OCI-LY7 (cell line): ENCODE results near the gene ELOB. TPM values are rescaled to one million over a fixed set of nuclear protein-coding genes. Genes with fewer than 3 reads are reported as not detected.
A peak's percentile ranks its signal among the peaks of the same experiment; 100 is the strongest.

ENCODE experiments used
- BruUV-seq: library from RNA; stranded (reverse); fragments of 400-500 nt; replicated peaks from 2 replicates; lab custom pipeline; 2021; lab: Mats Ljungman, UMichigan
- CTCF ChIA-PET: fragments of 300-600 bp; sonication (Branson Sonifier 250); formaldehyde crosslinking; loops from one replicate; lab custom pipeline; 2022; ENCODE audit warnings: antibody characterized with exemption; ENCODE audit not compliant: unreplicated experiment; lab: Charles Lee
- POLR2A ChIA-PET: fragments of 300-600 bp; sonication (Branson Sonifier 250); formaldehyde crosslinking; loops from one replicate; lab custom pipeline; 2022; ENCODE audit warnings: antibody characterized with exemption; lab: Charles Lee
- DNase-seq: peaks from one replicate; pipeline ENCODE4 v3.0.0-alpha.2; 2015; ENCODE audit warnings: low spot score
- H2AFZ ChIP-seq: fragments of 200-600 bp; sonication (generic), shearing (Covaris generic); 2 replicates; pipeline ENCODE4 v1.6.1; 2014; ENCODE audit warnings: mild to moderate bottlenecking, antibody characterized with exemption, low read length, moderate library complexity
- H3K27ac ChIP-seq: fragments of 200-600 bp; sonication (generic); 2 replicates; pipeline ENCODE4 v1.5.1; 2014; ENCODE audit warnings: mixed run types, low read depth, mild to moderate bottlenecking, moderate library complexity, low read length, inconsistent platforms; ENCODE audit not compliant: poor library complexity, severe bottlenecking
- H3K36me3 ChIP-seq: fragments of 200-600 bp; sonication (generic); 2 replicates; pipeline ENCODE4 v1.6.1; 2014; ENCODE audit warnings: mild to moderate bottlenecking, antibody characterized with exemption, low read length, moderate library complexity, mixed read lengths; ENCODE audit not compliant: insufficient read depth
- H3K4me1 ChIP-seq: fragments of 200-600 bp; sonication (generic); 2 replicates; pipeline ENCODE4 v1.5.1; 2014; ENCODE audit warnings: mild to moderate bottlenecking, low read length; ENCODE audit not compliant: insufficient read depth, poor library complexity, severe bottlenecking
- H3K4me2 ChIP-seq: fragments of 200-600 bp; sonication (generic); 2 replicates; pipeline ENCODE4 v1.6.1; 2014; ENCODE audit warnings: mild to moderate bottlenecking, low read length
- H3K4me3 ChIP-seq: fragments of 200-600 bp; sonication (generic); 2 replicates; pipeline ENCODE4 v1.5.1; 2014; ENCODE audit warnings: mild to moderate bottlenecking, low read depth, low read length; ENCODE audit not compliant: poor library complexity, severe bottlenecking
- H3K79me2 ChIP-seq: fragments of 200-600 bp; sonication (generic); 2 replicates; pipeline ENCODE4 v1.6.1; 2016; ENCODE audit warnings: low read depth, mild to moderate bottlenecking, low read length, moderate library complexity, mixed read lengths; ENCODE audit not compliant: insufficient read depth
- H3K9me2 ChIP-seq: fragments of 200-600 bp; sonication (generic); 2 replicates; pipeline ENCODE4 v1.6.1; 2016; ENCODE audit warnings: mild to moderate bottlenecking, low read length, mixed read lengths; ENCODE audit not compliant: insufficient read depth
- H3K9me3 ChIP-seq: fragments of 200-600 bp; sonication (generic); 2 replicates; pipeline ENCODE4 v1.6.1; 2014; ENCODE audit warnings: mild to moderate bottlenecking, mixed run types, low read length, mixed read lengths
- H4K20me1 ChIP-seq: fragments of 200-600 bp; sonication (generic); 2 replicates; pipeline ENCODE4 v1.6.1; 2014; ENCODE audit warnings: mild to moderate bottlenecking, antibody characterized with exemption, low read length, moderate library complexity, mixed read lengths; ENCODE audit not compliant: insufficient read depth
- EZH2phosphoT487 ChIP-seq: fragments of 200-600 bp; sonication (generic); IDR thresholded peaks from 2 replicates; pipeline ENCODE4 v1.6.1; 2018; ENCODE audit warnings: low read depth, borderline replicate concordance, mild to moderate bottlenecking, mixed run types, antibody characterized with exemption, low read length, moderate library complexity, mixed read lengths
- intact Hi-C: fragments of 100-400 bp; cut with micrococcal nuclease; formaldehyde crosslinking; loops from one replicate; pipeline ENCODE4 v1.10.0; 2022; ENCODE audit not compliant: unreplicated experiment
- total RNA-seq, 2 experiments: library from RNA; depleted of rRNA in 1 of 2; stranded (reverse); fragments of >200 nt in 1 of 2; shearing (Covaris generic) in 1 of 2; gene quantifications; 2 replicates each; pipeline ENCODE4 v1.2.3, GENCODE V29; 2014 to 2022
- TF ChIP-seq, protein P1 (sequence below): fragments of 200-600 bp; sonication (generic); conservative IDR thresholded peaks from 2 replicates; pipeline ENCODE4 v1.5.1; 2014; ENCODE audit warnings: mild to moderate bottlenecking, antibody characterized with exemption, low read length, moderate library complexity, mixed read lengths

Gene ELOB
- total RNA-seq, 2 experiments from 2014 or later: 209 to 285 TPM

GRCh38 chr16:2776500-2777139 lies 460 bp downstream of the ELOB start:
- Histone ChIP-seq H2AFZ (no peak overlapping the region), H3K4me2 (peak overlapping the region; percentile 89), H3K4me3 (peak overlapping the region; percentile 89), H3K9me2 (no peaks in the 10 kb centered on the region), H3K36me3 (peaks cover 40% of the 10 kb centered on the region), H4K20me1 (peaks cover 10% of the 10 kb centered on the region; the same call in 1 of the 2 replicates), H3K4me1 (peaks cover 18% of the 10 kb centered on the region), H3K27ac (peak overlapping the region; percentile 40), H3K9me3 (no peaks in the 10 kb centered on the region), H3K79me2 (peaks cover 26% of the 10 kb centered on the region)
- ChIA-PET POLR2A (interaction anchor here (0.6 to 0.8 kb wide), 2 partner anchors 47 to 946 kb away, joined by 3 read pairs; no protein-coding TSS in a partner anchor), CTCF (no interaction called here)
- intact Hi-C loops: loop anchor here (1.0 to 2.0 kb wide), 2 partner anchors 24 to 56 kb away; partner anchors contain the start of genes PRSS27 and SRRM2
- TF ChIP-seq, protein P1, sequence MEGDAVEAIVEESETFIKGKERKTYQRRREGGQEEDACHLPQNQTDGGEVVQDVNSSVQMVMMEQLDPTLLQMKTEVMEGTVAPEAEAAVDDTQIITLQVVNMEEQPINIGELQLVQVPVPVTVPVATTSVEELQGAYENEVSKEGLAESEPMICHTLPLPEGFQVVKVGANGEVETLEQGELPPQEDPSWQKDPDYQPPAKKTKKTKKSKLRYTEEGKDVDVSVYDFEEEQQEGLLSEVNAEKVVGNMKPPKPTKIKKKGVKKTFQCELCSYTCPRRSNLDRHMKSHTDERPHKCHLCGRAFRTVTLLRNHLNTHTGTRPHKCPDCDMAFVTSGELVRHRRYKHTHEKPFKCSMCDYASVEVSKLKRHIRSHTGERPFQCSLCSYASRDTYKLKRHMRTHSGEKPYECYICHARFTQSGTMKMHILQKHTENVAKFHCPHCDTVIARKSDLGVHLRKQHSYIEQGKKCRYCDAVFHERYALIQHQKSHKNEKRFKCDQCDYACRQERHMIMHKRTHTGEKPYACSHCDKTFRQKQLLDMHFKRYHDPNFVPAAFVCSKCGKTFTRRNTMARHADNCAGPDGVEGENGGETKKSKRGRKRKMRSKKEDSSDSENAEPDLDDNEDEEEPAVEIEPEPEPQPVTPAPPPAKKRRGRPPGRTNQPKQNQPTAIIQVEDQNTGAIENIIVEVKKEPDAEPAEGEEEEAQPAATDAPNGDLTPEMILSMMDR: no peak
- TF ChIP-seq EZH2phosphoT487: no peak
- DNase-seq: peak; percentile 57
- no TSS peak for BruUV-seq

GRCh38 chr16:2775765-2776499 lies 1.1 kb downstream of the ELOB start:
- CTCF ChIA-PET: no interaction called here
- DNase-seq: no peak
- BruUV-seq: no TSS peak

More at GRCh38 chr16:2775765-2776499, 1.1 kb downstream of the ELOB start:
- Histone ChIP-seq H3K79me2 (peaks cover 26% of the 10 kb centered on the region), H3K36me3 (peaks cover 47% of the 10 kb centered on the region), H3K9me2 (no peaks in the 10 kb centered on the region), H3K4me1 (peaks cover 18% of the 10 kb centered on the region), H3K4me2 (peak overlapping the region; percentile 89), H4K20me1 (peaks cover 10% of the 10 kb centered on the region; the same call in 1 of the 2 replicates), H3K27ac (peak overlapping the region; percentile 40), H3K4me3 (peak overlapping the region; percentile 89), H3K9me3 (no peaks in the 10 kb centered on the region), H2AFZ (no peak overlapping the region)
- TF ChIP-seq EZH2phosphoT487: no peak
- TF ChIP-seq, protein P1: no peak
- POLR2A ChIA-PET: interaction anchor here (0.6 to 0.8 kb wide), 2 partner anchors 47 to 947 kb away, joined by 3 read pairs; no protein-coding TSS in a partner anchor
- intact Hi-C loops: loop anchor here (2.0 kb wide), 1 partner anchor 23 kb away; the partner anchor contains the start of gene SRRM2
